ENCODE data around the gene PID1. TPM values are rescaled to one million over a fixed set of nuclear protein-coding genes. Genes with fewer than 3 reads are reported as not detected.

The PID1 gene
- total RNA-seq, 1 experiment from 2014 or later: 2.9 TPM

- POLR2A ChIA-PET: no interaction called here
Observed at GRCh38 chr2:229048134-229048533, 223.0 kb downstream of the PID1 start.

GRCh38 chr2:229045671-229046070 is 225.4 kb downstream of the PID1 start:
- BruUV-seq (replicated peaks): no TSS peak
- in situ Hi-C loops (cut with HindIII; ENCODE audit: low pct_unique_long_range_greater_than_20kb, low sequenced_read_pairs): no loop called here

More at GRCh38 chr2:229048134-229048533, 223.0 kb downstream of the PID1 start:
- BruUV-seq (replicated peaks): no TSS peak
- no peak for ATAC-seq
- H3K27me3 ChIP-seq (ENCODE audit: control insufficient read depth, insufficient read depth, low read length): no peaks in the 10 kb centered on the region
- no peak for TF ChIP-seq POLR2AphosphoS5 (IDR thresholded peaks at IDR 0.05; ENCODE audit: low read depth, low read length)
- TF ChIP-seq TCF7L2 (IDR thresholded peaks at IDR 0.05; ENCODE audit: low read depth, low read length): no peak
- no peak for TF ChIP-seq SIN3A (IDR thresholded peaks at IDR 0.05; ENCODE audit: borderline replicate concordance, insufficient read depth, low read depth, low read length)
- in situ Hi-C loops (cut with HindIII; ENCODE audit: low pct_unique_long_range_greater_than_20kb, low sequenced_read_pairs) (no loop called here), intact Hi-C loops (cut with micrococcal nuclease; ENCODE audit: unreplicated experiment) (no loop called here)
- H3K36me3 ChIP-seq (ENCODE audit: control insufficient read depth, insufficient read depth, low read length): no peaks in the 10 kb centered on the region
- H3K9me3 ChIP-seq (ENCODE audit: control insufficient read depth, insufficient read depth, low read depth, low read length): no peaks in the 10 kb centered on the region
- no peaks in the 10 kb centered on the region for H3K4me1 ChIP-seq (ENCODE audit: control insufficient read depth, insufficient read depth, low read length)
- no peak for DNase-seq (ENCODE audit: low read depth, low spot score)
- H3K27ac ChIP-seq (ENCODE audit: low read length): no peak overlapping the region
- H3K4me3 ChIP-seq (ENCODE audit: low read depth in 2 of 2, low read length in 2 of 2): no peak overlapping the region
- CTCF ChIA-PET: no interaction called here

More at GRCh38 chr2:229045671-229046070, 225.4 kb downstream of the PID1 start:
- no peak for ATAC-seq
- Histone ChIP-seq H3K9me3 (ENCODE audit: control insufficient read depth, insufficient read depth, low read depth, low read length) (no peaks in the 10 kb centered on the region), H3K27ac (ENCODE audit: low read length) (no peak overlapping the region), H3K4me1 (ENCODE audit: control insufficient read depth, insufficient read depth, low read length) (no peaks in the 10 kb centered on the region), H3K36me3 (ENCODE audit: control insufficient read depth, insufficient read depth, low read length) (no peaks in the 10 kb centered on the region), H3K4me3 (ENCODE audit: low read depth in 2 of 2, low read length in 2 of 2) (no peak overlapping the region), H3K27me3 (ENCODE audit: control insufficient read depth, insufficient read depth, low read length) (no peaks in the 10 kb centered on the region)
- ChIA-PET POLR2A (no interaction called here), CTCF (no interaction called here)
- DNase-seq (ENCODE audit: low read depth, low spot score): no peak
- TF ChIP-seq TCF7L2 (IDR thresholded peaks at IDR 0.05; ENCODE audit: low read depth, low read length) (no peak), REST (IDR thresholded peaks at IDR 0.05; ENCODE audit: insufficient read depth in 1 of 2, low read depth in 2 of 2, low read length in 1 of 2) (no peak), POLR2AphosphoS5 (IDR thresholded peaks at IDR 0.05; ENCODE audit: low read depth, low read length) (no peak), SIN3A (IDR thresholded peaks at IDR 0.05; ENCODE audit: borderline replicate concordance, insufficient read depth, low read depth, low read length) (no peak), CTCF (IDR thresholded peaks at IDR 0.05) (no peak)
- intact Hi-C loops (cut with micrococcal nuclease; ENCODE audit: unreplicated experiment): no loop called here

All from Panc1 (cell line).